ENCODE results near the gene TMEM108.

TMEM108 gene

GRCh38 chr3:133206921-133207320 is 168.7 kb downstream of the TMEM108 start:
- FAIRE-seq (no peak), DNase-seq (ENCODE audit: insufficient read length) (no peak)
- no peak for TF ChIP-seq TAF1 (IDR thresholded peaks at IDR 0.05; ENCODE audit: borderline replicate concordance, low read depth, low read length)
- no peak for TF ChIP-seq POLR2A (IDR thresholded peaks at IDR 0.05; ENCODE audit: low read depth, low read length)
- no peak for TF ChIP-seq POLR2AphosphoS5 (IDR thresholded peaks at IDR 0.05; ENCODE audit: low read depth, low read length)

GRCh38 chr3:133208184-133208583 is 170.0 kb downstream of the TMEM108 start:
- TF ChIP-seq POLR2A (IDR thresholded peaks at IDR 0.05; ENCODE audit: low read depth, low read length), result no peak
- no peak for TF ChIP-seq TAF1 (IDR thresholded peaks at IDR 0.05; ENCODE audit: borderline replicate concordance, low read depth, low read length)
- no peak for TF ChIP-seq POLR2AphosphoS5 (IDR thresholded peaks at IDR 0.05; ENCODE audit: low read depth, low read length)

DNA sequence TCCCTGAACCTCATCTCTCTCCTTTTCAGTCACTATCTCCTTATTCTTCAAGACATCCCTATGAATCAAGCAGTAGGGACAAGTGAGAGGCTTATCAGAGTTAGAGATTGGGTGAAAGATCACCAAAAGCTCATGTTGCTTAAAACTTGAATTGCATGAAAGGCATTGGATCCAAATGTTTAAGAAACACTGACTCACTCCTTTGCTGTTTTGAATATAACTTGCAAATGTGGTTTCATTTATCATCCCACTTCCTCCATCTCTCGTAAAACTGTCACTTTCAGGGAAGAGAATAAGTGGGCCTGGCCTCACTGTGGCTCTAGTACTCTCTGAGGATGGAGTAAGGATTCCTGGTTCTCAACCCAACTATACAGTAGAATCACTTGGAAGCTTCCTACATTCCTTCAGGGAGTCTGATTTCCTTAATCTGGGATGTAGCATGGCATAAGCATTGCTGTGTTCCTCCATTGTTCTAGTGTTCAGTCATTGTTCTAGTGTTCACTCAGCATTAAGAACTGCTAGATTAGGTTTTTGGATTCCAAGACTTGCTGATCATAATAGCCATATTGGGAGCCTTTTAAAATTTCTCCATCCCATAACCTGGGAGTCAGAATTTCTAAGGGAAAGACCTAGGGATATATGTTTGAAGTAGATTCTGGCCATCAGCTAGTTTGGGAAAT is 171.8 kb downstream of the TMEM108 start:
- TF ChIP-seq POLR2A (IDR thresholded peaks at IDR 0.05; ENCODE audit: low read depth, low read length) (no peak), TAF1 (IDR thresholded peaks at IDR 0.05; ENCODE audit: borderline replicate concordance, low read depth, low read length) (no peak), POLR2AphosphoS5 (IDR thresholded peaks at IDR 0.05; ENCODE audit: low read depth, low read length) (no peak)
- no peak for DNase-seq (ENCODE audit: insufficient read length)
- FAIRE-seq, result no peak

More at GRCh38 chr3:133208184-133208583, 170.0 kb downstream of the TMEM108 start:
- no peak for FAIRE-seq
- DNase-seq (ENCODE audit: insufficient read length), result no peak

- no peak for FAIRE-seq
- TF ChIP-seq POLR2AphosphoS5 (IDR thresholded peaks at IDR 0.05; ENCODE audit: low read depth, low read length) (no peak), POLR2A (IDR thresholded peaks at IDR 0.05; ENCODE audit: low read depth, low read length) (no peak), TAF1 (IDR thresholded peaks at IDR 0.05; ENCODE audit: borderline replicate concordance, low read depth, low read length) (no peak)
Observed at GRCh38 chr3:133210656-133211055, 172.5 kb downstream of the TMEM108 start.

DNA sequence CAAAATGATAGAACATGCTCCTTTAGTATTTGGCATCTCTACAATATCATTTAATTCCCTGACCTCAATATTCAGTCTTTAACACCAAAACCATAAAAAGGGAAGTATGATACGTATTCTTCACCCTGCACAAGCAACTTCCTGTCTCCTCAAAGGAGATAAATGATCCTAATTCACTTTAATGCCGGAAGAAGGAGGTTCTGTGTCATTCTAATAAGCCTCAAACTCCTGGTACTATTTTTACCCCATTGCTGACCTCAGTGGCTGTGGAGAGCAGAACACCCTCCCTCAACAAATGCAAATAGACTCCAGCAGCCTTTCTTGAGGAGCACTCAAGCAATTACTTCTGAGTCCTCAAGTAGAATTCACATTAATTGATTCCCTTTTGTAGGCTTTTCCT is 173.3 kb downstream of the TMEM108 start:
- peak; percentile 88 for FAIRE-seq

More at GRCh38 chr3:133210656-133211055, 172.5 kb downstream of the TMEM108 start:
- DNase-seq (ENCODE audit: insufficient read length), result no peak

GRCh38 chr3:133211856-133212255 is 173.7 kb downstream of the TMEM108 start:
- FAIRE-seq (no peak), DNase-seq (ENCODE audit: insufficient read length) (no peak)
- TF ChIP-seq POLR2A (IDR thresholded peaks at IDR 0.05; ENCODE audit: low read depth, low read length), result no peak
- TF ChIP-seq POLR2AphosphoS5 (IDR thresholded peaks at IDR 0.05; ENCODE audit: low read depth, low read length), result no peak
- TF ChIP-seq TAF1 (IDR thresholded peaks at IDR 0.05; ENCODE audit: borderline replicate concordance, low read depth, low read length), result no peak

More for the DNA sequence above, 173.3 kb downstream of the TMEM108 start:
- no peak for TF ChIP-seq TAF1 (IDR thresholded peaks at IDR 0.05; ENCODE audit: borderline replicate concordance, low read depth, low read length)
- DNase-seq (ENCODE audit: insufficient read length), result peak; percentile 3

DNA sequence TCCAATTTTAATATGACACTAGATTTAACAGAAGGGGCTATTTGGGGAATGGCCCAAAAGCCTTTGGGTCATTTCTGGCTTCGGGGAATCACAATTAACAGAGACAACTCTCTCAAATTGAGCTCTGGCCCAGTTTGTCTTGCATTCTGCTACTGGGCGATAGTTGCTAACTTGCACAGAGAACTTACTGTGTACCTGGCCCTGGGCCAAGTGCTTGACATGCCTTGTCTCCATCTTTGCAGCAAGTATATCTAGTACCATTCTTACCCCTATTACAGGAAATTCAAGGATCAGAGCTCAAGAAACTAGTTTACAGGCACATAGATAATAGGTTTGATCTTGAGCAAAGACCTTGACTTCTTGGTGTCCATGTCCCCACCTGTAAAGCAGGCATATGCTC is 175.7 kb downstream of the TMEM108 start:
- TF ChIP-seq POLR2AphosphoS5 (IDR thresholded peaks at IDR 0.05; ENCODE audit: low read depth, low read length) (no peak), TAF1 (IDR thresholded peaks at IDR 0.05; ENCODE audit: borderline replicate concordance, low read depth, low read length) (no peak), POLR2A (IDR thresholded peaks at IDR 0.05; ENCODE audit: low read depth, low read length) (no peak)
- FAIRE-seq, result no peak
- no peak for DNase-seq (ENCODE audit: insufficient read length)

DNA sequence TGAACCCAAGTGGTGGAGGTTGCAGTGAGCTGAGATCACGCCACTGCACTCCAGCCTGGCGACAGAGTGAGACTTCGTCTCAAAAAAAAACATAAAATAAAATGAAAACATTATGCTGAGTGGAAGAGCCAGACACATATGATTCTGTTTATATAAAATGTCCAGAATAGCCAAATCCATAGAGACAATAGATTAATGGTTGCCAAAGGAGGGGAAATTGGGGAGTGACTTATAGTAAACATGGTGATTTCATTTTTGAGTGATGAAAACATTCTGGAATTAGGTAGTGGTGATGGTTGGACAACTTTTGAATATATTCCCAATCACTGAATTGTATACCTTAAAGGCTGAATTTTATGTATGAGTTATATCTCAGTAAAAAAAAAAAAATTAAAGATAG is 189.6 kb downstream of the TMEM108 start:
- DNase-seq (ENCODE audit: insufficient read length) (no peak), FAIRE-seq (no peak)
- TF ChIP-seq POLR2A (IDR thresholded peaks at IDR 0.05; ENCODE audit: low read depth, low read length), result no peak
- no peak for TF ChIP-seq TAF1 (IDR thresholded peaks at IDR 0.05; ENCODE audit: borderline replicate concordance, low read depth, low read length)
- TF ChIP-seq POLR2AphosphoS5 (IDR thresholded peaks at IDR 0.05; ENCODE audit: low read depth, low read length), result no peak

GRCh38 chr3:133230195-133230594 is 192.0 kb downstream of the TMEM108 start:
- DNase-seq (ENCODE audit: insufficient read length) (no peak), FAIRE-seq (no peak)
- TF ChIP-seq TAF1 (IDR thresholded peaks at IDR 0.05; ENCODE audit: borderline replicate concordance, low read depth, low read length) (no peak), POLR2AphosphoS5 (IDR thresholded peaks at IDR 0.05; ENCODE audit: low read depth, low read length) (no peak), POLR2A (IDR thresholded peaks at IDR 0.05; ENCODE audit: low read depth, low read length) (no peak)

- TF ChIP-seq TAF1 (IDR thresholded peaks at IDR 0.05; ENCODE audit: borderline replicate concordance, low read depth, low read length) (no peak), POLR2AphosphoS5 (IDR thresholded peaks at IDR 0.05; ENCODE audit: low read depth, low read length) (no peak), POLR2A (IDR thresholded peaks at IDR 0.05; ENCODE audit: low read depth, low read length) (no peak)
- no peak for DNase-seq (ENCODE audit: insufficient read length)
- FAIRE-seq, result no peak
Observed at GRCh38 chr3:133236901-133237300, 198.7 kb downstream of the TMEM108 start.

DNA sequence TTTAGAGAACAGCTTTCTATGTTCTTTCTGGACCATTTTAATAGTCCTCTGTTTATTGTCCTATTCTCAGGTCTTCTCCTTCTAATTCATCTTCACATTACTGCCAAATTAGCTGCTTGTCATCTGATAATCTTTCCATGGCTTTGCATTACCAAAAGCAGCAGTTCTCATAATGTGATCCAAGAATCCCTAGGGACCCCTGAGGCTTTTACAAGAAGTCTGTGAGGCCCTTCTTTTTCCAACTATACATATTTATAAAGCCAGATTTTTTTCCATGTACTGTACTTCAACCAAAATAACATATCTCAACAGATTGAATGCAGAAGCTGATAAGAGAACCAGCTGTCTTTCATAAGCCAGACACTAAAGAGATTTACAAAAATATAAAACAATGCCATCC is 199.2 kb downstream of the TMEM108 start:
- no peak for DNase-seq (ENCODE audit: insufficient read length)
- no peak for FAIRE-seq
- TF ChIP-seq TAF1 (IDR thresholded peaks at IDR 0.05; ENCODE audit: borderline replicate concordance, low read depth, low read length), result no peak
- TF ChIP-seq POLR2A (IDR thresholded peaks at IDR 0.05; ENCODE audit: low read depth, low read length), result no peak
- no peak for TF ChIP-seq POLR2AphosphoS5 (IDR thresholded peaks at IDR 0.05; ENCODE audit: low read depth, low read length)

DNA sequence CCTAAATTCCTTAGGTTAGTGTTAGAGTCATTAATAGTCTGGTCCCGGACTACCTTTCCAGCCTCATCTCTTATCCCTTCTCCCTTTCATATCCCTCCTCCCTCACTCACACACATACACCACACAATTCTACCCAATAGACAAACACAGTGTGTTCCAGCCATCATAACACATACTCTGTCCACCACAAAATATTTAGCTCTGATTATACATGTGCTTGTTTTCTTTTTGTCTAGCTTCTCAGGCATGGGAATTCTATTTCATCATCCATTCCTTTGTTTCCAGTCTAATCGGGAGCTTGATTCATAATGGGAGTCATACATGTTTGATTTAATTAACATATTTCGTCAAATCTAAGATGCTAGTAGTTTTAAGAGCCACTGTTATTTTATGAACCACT is 199.8 kb downstream of the TMEM108 start:
- DNase-seq (ENCODE audit: insufficient read length), result no peak
- no peak for FAIRE-seq
- TF ChIP-seq POLR2A (IDR thresholded peaks at IDR 0.05; ENCODE audit: low read depth, low read length) (no peak), POLR2AphosphoS5 (IDR thresholded peaks at IDR 0.05; ENCODE audit: low read depth, low read length) (no peak), TAF1 (IDR thresholded peaks at IDR 0.05; ENCODE audit: borderline replicate concordance, low read depth, low read length) (no peak)
